Measurements from ENCODE around the gene KAT14.
"Not testable (repeated sequence)": the region's sequence is repeated elsewhere in the genome, so short reads cannot be mapped to it uniquely, and the experiment has no call there.

KAT14 gene

DNA sequence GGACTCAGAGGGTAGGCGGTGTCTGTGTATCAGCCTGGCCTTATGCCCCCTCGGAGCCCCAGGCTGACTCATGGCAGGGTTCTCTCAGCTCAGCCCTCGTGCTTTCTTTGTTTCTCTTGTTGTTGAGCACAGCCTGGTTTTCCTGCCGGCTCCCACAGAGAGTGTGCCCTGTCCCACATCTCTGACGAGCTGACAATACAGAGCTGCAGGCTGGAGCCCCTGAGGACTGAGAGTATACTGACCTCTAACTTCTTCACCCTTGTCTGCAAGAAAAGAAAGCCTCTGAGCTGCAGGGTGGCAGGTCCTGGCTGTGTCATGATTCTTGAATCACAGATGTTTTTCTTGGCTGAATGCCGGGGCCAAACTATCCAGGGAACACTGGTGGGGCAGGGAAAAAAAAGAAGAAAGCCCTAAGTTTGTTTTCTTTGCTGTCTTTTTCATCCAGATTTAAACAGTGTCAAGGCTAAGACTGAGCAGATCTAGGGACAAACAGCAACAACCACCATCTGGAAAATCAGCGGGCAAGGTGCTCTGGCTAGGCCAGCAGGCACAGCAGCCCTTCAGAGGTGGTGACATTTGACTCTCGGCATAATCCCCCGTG, 87.4 kb downstream of the KAT14 start:
- DNase-seq: no peak

- DNase-seq: no peak
These were observed 88.0 kb downstream of the KAT14 start for GRCh38 chr20:18225632-18226031.

DNA sequence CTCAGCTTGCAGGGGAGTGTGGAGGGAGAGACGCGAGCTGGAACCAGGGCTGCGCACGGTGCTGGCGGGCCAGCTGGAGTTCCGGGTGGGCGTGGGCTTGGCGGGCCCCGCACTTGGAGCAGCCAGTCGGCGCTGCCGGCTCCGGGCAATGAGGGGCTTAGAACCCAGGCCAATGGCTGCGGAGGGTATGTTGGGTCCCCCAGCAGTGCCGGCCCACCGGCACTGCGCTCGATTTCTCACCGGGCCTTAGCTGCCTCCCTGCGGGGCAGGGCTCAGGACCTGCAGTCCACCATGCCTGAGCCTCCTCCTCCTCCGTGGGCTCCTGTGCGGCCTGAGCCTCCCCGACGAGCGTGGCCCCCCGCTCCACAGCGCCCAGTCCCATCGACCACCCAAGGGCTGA, 89.1 kb downstream of the KAT14 start:
- DNase-seq: not testable (repeated sequence)

DNA sequence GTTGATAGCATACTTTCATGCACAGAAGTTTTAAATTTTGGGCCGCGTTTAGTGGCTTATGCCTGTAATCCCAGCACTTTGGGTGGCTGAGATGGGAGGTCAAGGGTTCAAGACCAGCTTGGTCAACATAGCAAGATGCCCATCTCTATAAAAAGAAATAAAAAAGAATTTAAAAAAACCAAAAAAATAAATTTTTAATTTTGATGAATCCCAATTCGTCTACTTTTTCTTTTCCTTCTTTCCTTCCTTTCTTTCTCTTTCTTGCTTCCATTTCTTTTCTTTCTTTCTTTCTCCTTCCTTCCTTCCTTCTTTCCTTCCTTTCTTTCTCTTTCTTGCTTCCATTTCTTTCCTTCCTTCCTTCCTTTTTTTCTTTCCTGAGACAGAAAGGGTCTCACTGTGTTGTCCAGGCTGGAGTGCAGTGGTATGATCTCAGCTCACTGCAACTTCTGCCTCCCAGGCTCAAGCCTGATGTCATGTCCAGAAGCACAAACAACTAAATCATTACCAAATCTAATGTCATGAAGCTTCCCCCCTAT, 95.8 kb downstream of the KAT14 start:
- no peak for DNase-seq

Data from NCI-H2029 (cell line).